ENCODE measurements around the gene FNDC3B. TPM values are rescaled to one million over a fixed set of nuclear protein-coding genes. Genes with fewer than 3 reads are reported as not detected.

The FNDC3B gene
- total RNA-seq, 1 experiment from 2014 or later = 48.6 TPM

DNA sequence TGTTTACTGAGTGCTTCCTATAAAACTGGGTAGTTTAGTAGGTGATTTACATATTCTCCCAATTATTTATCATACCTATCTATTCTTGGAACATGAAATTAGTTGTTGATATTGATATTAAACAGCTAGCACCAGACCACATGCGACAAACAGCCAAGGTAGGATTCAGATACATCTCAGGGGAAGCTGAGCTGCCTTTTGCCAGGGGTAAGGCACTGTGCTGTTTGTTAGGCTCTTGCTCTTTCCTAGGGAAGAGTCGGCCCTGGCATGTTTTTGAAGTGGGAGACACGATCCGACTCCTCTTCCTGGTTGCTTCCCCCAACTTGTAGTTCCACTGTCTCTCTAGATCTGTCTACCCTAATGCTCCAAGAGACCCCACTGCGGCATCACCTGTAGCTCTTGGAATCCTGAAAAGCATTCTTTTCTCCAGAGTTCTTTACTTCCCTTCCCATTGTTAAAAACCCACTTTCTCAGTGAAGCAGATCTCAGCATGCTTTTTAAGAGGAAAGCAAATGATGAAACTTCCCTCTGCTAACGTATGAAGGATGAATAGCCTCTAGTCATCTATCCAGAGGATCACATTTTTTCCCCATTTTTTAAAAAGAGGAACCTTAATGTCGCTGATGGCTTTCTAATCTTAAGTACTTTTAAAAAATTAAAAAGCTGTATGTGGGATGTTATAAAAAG is 270.5 kb downstream of the FNDC3B start:
- TF ChIP-seq, protein P1, sequence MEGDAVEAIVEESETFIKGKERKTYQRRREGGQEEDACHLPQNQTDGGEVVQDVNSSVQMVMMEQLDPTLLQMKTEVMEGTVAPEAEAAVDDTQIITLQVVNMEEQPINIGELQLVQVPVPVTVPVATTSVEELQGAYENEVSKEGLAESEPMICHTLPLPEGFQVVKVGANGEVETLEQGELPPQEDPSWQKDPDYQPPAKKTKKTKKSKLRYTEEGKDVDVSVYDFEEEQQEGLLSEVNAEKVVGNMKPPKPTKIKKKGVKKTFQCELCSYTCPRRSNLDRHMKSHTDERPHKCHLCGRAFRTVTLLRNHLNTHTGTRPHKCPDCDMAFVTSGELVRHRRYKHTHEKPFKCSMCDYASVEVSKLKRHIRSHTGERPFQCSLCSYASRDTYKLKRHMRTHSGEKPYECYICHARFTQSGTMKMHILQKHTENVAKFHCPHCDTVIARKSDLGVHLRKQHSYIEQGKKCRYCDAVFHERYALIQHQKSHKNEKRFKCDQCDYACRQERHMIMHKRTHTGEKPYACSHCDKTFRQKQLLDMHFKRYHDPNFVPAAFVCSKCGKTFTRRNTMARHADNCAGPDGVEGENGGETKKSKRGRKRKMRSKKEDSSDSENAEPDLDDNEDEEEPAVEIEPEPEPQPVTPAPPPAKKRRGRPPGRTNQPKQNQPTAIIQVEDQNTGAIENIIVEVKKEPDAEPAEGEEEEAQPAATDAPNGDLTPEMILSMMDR (conservative IDR thresholded peaks at IDR 0.05; ENCODE audit: low read depth, low read length) = no peak
- no peak for TF ChIP-seq EZH2 (IDR thresholded peaks at IDR 0.05; ENCODE audit: low read length, unreplicated experiment)
- TF ChIP-seq EZH2phosphoT487 (IDR thresholded peaks at IDR 0.05; ENCODE audit: borderline replicate concordance, low read length) = no peak
- no peaks in the 10 kb centered on the region for H3K9me2 ChIP-seq (replicated peaks; ENCODE audit: low read length)
- H3K36me3 ChIP-seq (ENCODE audit: low read depth, low read length) = peaks cover 36% of the 10 kb centered on the region
- H4K20me1 ChIP-seq (ENCODE audit: low read length) = no peaks in the 10 kb centered on the region
- no peak overlapping the region for H3K4me2 ChIP-seq (ENCODE audit: low read length)
- no peak for ATAC-seq
- no peak for DNase-seq
- no TSS peak for BruUV-seq (replicated peaks)
- H3F3A ChIP-seq (ENCODE audit: low read length, unreplicated experiment) = no peaks in the 10 kb centered on the region
- intact Hi-C loops (cut with micrococcal nuclease) = loop anchor here (10.0 kb wide), 2 partner anchors 105 to 345 kb away; no protein-coding TSS in a partner anchor
- H3K9me3 ChIP-seq (ENCODE audit: low read length) = no peaks in the 10 kb centered on the region
- no peak overlapping the region for H3K27ac ChIP-seq (ENCODE audit: low read length)
- ChIA-PET POLR2A (ENCODE audit: unreplicated experiment) (interaction anchor here (0.6 kb wide), 1 partner anchor 95 kb away, joined by 3 read pairs; no protein-coding TSS in a partner anchor), CTCF (no interaction called here)
- no peak overlapping the region for H3K9ac ChIP-seq (ENCODE audit: low read length)
- H3K27me3 ChIP-seq (ENCODE audit: low read length) = no peaks in the 10 kb centered on the region
- H3K4me3 ChIP-seq (ENCODE audit: low read length) = no peak overlapping the region
- H3K4me1 ChIP-seq (ENCODE audit: insufficient read depth, low read length) = peaks cover 28% of the 10 kb centered on the region
- H3K79me2 ChIP-seq (ENCODE audit: low read length) = no peaks in the 10 kb centered on the region
- H2AFZ ChIP-seq (ENCODE audit: low read length) = no peak overlapping the region

- H3K9me2 ChIP-seq (replicated peaks; ENCODE audit: low read length) = no peaks in the 10 kb centered on the region
- no peaks in the 10 kb centered on the region for H4K20me1 ChIP-seq (ENCODE audit: low read length)
- POLR2A ChIA-PET (ENCODE audit: unreplicated experiment) = no interaction called here
- H3K79me2 ChIP-seq (ENCODE audit: low read length) = no peaks in the 10 kb centered on the region
- no peak overlapping the region for H3K27ac ChIP-seq (ENCODE audit: low read length)
- no peak overlapping the region for H3K4me3 ChIP-seq (ENCODE audit: low read length)
- ATAC-seq (no peak), DNase-seq (no peak)
- CTCF ChIA-PET = no interaction called here
- no peak overlapping the region for H2AFZ ChIP-seq (ENCODE audit: low read length)
- TF ChIP-seq, protein P1 (conservative IDR thresholded peaks at IDR 0.05; ENCODE audit: low read depth, low read length) = no peak
- TF ChIP-seq EZH2phosphoT487 (IDR thresholded peaks at IDR 0.05; ENCODE audit: borderline replicate concordance, low read length) (no peak), EZH2 (IDR thresholded peaks at IDR 0.05; ENCODE audit: low read length, unreplicated experiment) (no peak)
- intact Hi-C loops (cut with micrococcal nuclease) = no loop called here
- peaks cover 28% of the 10 kb centered on the region for H3K4me1 ChIP-seq (ENCODE audit: insufficient read depth, low read length)
- H3K9ac ChIP-seq (ENCODE audit: low read length) = no peak overlapping the region
- BruUV-seq (replicated peaks) = no TSS peak
- no peaks in the 10 kb centered on the region for H3K27me3 ChIP-seq (ENCODE audit: low read length)
- peaks cover 36% of the 10 kb centered on the region for H3K36me3 ChIP-seq (ENCODE audit: low read depth, low read length)
- no peak overlapping the region for H3K4me2 ChIP-seq (ENCODE audit: low read length)
- no peaks in the 10 kb centered on the region for H3F3A ChIP-seq (ENCODE audit: low read length, unreplicated experiment)
- H3K9me3 ChIP-seq (ENCODE audit: low read length) = no peaks in the 10 kb centered on the region
These were observed 271.0 kb downstream of the FNDC3B start for GRCh38 chr3:172310428-172310760.

- H3K27ac ChIP-seq (ENCODE audit: low read length) = no peak overlapping the region
- no peak overlapping the region for H2AFZ ChIP-seq (ENCODE audit: low read length)
- no peaks in the 10 kb centered on the region for H3F3A ChIP-seq (ENCODE audit: low read length, unreplicated experiment)
- H3K4me3 ChIP-seq (ENCODE audit: low read length) = no peak overlapping the region
- no peak for DNase-seq
- H4K20me1 ChIP-seq (ENCODE audit: low read length) = no peaks in the 10 kb centered on the region
- no peaks in the 10 kb centered on the region for H3K9me2 ChIP-seq (replicated peaks; ENCODE audit: low read length)
- no peaks in the 10 kb centered on the region for H3K9me3 ChIP-seq (ENCODE audit: low read length)
- TF ChIP-seq, protein P1 (conservative IDR thresholded peaks at IDR 0.05; ENCODE audit: low read depth, low read length) = no peak
- TF ChIP-seq EZH2phosphoT487 (IDR thresholded peaks at IDR 0.05; ENCODE audit: borderline replicate concordance, low read length) (no peak), EZH2 (IDR thresholded peaks at IDR 0.05; ENCODE audit: low read length, unreplicated experiment) (no peak)
- 0 out of 2 replicates have a peak, but pooled peaks cover 2% of the 10 kb centered on the region for H3K79me2 ChIP-seq (ENCODE audit: low read length)
- intact Hi-C loops (cut with micrococcal nuclease) = no loop called here
- ChIA-PET CTCF (no interaction called here), POLR2A (ENCODE audit: unreplicated experiment) (no interaction called here)
- peaks cover 28% of the 10 kb centered on the region for H3K4me1 ChIP-seq (ENCODE audit: insufficient read depth, low read length)
- H3K9ac ChIP-seq (ENCODE audit: low read length) = no peak overlapping the region
- H3K4me2 ChIP-seq (ENCODE audit: low read length) = no peak overlapping the region
- no TSS peak for BruUV-seq (replicated peaks)
- H3K27me3 ChIP-seq (ENCODE audit: low read length) = no peaks in the 10 kb centered on the region
- H3K36me3 ChIP-seq (ENCODE audit: low read depth, low read length) = peaks cover 36% of the 10 kb centered on the region
- no peak for ATAC-seq
These were observed 271.8 kb downstream of the FNDC3B start for GRCh38 chr3:172311217-172311616.
